Mammary epithelial cell (primary cell): ENCODE measurements around the gene GALNTL6.

ENCODE experiments used
- CTCF ChIP-seq, 2 donors: IDR thresholded peaks in 1 of 2; conservative IDR thresholded peaks in 1 of 2; 2 replicates each; pipeline ENCODE4 v1.5.1; 2011 to 2012; ENCODE audit warnings: inconsistent platforms in 2 of 2, low read length in 2 of 2, mild to moderate bottlenecking in 2 of 2, control low read depth in 1 of 2, low read depth in 1 of 2; ENCODE audit not compliant: insufficient read depth in 1 of 2; ENCODE audit errors: extremely low read depth in 1 of 2
- EZH2 ChIP-seq: IDR thresholded peaks from 2 replicates; pipeline ENCODE4 v1.6.1; 2012; ENCODE audit warnings: low read length, inconsistent platforms, borderline replicate concordance

GRCh38 chr4:172596206-172596605, 783.0 kb downstream of the GALNTL6 start:
- peak in 1 of 2 donors; percentile 13 for TF ChIP-seq CTCF (conservative IDR thresholded peaks at IDR 0.05 in 1 of 2, IDR thresholded peaks at IDR 0.05 in 1 of 2; ENCODE audit: extremely low read depth in 1 of 2, insufficient read depth in 1 of 2, low read depth in 1 of 2, low read length in 2 of 2)
- TF ChIP-seq EZH2: no peak
